Loucy (cell line): ENCODE results near the gene SLC4A1.

Experiments
- EZH2phosphoT487 ChIP-seq: fragments of 200-600 bp; IDR thresholded peaks from 2 replicates; pipeline ENCODE4 v1.6.1; 2018; ENCODE audit warnings: antibody characterized with exemption, mild to moderate bottlenecking, moderate library complexity, borderline replicate concordance
- TF ChIP-seq, protein P1 (sequence below): fragments of 200-600 bp; sonication (generic); conservative IDR thresholded peaks from 2 replicates; pipeline ENCODE4 v1.5.1; 2014; ENCODE audit warnings: mild to moderate bottlenecking, antibody characterized with exemption, low read length

DNA sequence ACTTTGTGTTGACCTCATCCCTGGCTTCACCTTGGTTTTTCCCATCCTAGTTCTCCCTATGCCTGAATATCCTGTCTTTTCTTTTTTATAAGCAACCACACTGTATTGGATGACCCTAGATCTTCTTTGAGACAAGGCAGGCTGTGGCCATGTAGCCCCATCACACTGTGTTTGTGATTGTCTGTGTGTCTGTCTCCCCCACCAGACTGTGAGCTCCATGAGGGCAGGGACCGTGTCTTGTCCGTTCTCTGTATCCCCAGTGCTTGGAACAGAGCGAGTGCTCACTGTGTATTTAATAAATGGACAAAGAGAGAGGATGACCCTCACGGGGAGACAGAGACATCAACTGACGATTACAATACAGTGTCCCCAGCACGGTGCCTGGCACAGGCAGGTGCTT is 49.6 kb upstream of the SLC4A1 start:
- no peak for TF ChIP-seq EZH2phosphoT487
- TF ChIP-seq, protein P1, sequence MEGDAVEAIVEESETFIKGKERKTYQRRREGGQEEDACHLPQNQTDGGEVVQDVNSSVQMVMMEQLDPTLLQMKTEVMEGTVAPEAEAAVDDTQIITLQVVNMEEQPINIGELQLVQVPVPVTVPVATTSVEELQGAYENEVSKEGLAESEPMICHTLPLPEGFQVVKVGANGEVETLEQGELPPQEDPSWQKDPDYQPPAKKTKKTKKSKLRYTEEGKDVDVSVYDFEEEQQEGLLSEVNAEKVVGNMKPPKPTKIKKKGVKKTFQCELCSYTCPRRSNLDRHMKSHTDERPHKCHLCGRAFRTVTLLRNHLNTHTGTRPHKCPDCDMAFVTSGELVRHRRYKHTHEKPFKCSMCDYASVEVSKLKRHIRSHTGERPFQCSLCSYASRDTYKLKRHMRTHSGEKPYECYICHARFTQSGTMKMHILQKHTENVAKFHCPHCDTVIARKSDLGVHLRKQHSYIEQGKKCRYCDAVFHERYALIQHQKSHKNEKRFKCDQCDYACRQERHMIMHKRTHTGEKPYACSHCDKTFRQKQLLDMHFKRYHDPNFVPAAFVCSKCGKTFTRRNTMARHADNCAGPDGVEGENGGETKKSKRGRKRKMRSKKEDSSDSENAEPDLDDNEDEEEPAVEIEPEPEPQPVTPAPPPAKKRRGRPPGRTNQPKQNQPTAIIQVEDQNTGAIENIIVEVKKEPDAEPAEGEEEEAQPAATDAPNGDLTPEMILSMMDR = no peak
